ENCODE measurements around the gene TMA7.

The TMA7 gene

DNA sequence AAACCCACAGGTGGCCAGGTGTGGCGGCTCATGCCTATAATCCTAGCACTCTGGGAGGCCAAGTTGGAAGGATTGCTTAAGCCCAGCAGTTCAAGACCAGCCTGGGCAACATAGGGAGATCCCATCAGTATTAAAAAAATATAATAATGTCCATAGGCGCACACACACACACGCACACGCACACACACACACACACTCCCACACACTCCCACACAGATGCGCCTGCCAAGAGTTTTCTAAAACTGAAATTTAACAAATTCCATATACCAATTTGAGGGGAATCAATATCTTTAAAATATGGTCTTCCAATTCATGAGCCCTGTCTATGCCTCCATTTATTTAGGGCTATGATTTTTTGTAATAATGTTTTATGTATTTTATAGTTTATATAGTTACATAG lies 46.9 kb downstream of the TMA7 start:
- TF ChIP-seq, protein P1, sequence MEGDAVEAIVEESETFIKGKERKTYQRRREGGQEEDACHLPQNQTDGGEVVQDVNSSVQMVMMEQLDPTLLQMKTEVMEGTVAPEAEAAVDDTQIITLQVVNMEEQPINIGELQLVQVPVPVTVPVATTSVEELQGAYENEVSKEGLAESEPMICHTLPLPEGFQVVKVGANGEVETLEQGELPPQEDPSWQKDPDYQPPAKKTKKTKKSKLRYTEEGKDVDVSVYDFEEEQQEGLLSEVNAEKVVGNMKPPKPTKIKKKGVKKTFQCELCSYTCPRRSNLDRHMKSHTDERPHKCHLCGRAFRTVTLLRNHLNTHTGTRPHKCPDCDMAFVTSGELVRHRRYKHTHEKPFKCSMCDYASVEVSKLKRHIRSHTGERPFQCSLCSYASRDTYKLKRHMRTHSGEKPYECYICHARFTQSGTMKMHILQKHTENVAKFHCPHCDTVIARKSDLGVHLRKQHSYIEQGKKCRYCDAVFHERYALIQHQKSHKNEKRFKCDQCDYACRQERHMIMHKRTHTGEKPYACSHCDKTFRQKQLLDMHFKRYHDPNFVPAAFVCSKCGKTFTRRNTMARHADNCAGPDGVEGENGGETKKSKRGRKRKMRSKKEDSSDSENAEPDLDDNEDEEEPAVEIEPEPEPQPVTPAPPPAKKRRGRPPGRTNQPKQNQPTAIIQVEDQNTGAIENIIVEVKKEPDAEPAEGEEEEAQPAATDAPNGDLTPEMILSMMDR (IDR thresholded peaks at IDR 0.05; ENCODE audit: low read depth, low read length, missing control alignments): no peak
- DNase-seq (ENCODE audit: low read depth): no peak
- H3K4me3 ChIP-seq (ENCODE audit: low read depth, low read length): no peak overlapping the region

DNA sequence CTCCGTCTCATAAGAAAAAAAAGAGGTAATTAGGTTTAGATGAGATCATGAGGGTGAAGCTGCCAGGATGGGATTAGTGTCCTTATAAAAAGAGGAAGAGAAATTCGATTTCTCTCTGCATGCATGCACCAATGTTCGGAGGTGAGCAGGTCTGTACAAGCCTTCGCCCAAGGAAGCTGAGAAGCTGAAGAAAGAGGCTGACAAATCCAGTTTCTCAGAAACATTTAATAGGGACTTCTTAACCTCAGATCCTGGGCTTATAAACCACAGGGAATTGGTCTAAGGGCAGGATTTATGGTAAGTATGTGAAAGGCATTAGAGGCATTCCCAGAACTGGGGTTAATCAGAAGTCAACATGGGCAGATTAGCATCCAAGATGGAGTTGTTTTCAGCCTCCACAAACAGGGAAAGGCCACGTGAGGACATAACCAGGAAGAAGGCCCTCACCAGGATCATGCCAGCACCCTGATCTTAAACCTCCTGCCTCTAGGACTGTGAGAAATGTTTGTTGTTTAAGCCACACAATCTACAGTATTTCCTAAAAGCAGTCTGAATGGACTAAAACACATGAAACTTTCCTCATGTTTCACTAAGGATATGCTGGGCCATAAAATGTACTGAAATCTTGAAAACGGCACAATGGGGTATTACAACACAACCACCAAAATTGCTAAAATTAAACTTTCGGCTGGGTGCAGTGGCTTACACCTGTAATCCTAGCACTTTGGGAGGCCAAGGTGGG lies 52.6 kb downstream of the TMA7 start:
- no peak for DNase-seq (ENCODE audit: low read depth)
- no peak overlapping the region for H3K4me3 ChIP-seq (ENCODE audit: low read depth, low read length)
- TF ChIP-seq, protein P1 (IDR thresholded peaks at IDR 0.05; ENCODE audit: low read depth, low read length, missing control alignments): no peak

DNA sequence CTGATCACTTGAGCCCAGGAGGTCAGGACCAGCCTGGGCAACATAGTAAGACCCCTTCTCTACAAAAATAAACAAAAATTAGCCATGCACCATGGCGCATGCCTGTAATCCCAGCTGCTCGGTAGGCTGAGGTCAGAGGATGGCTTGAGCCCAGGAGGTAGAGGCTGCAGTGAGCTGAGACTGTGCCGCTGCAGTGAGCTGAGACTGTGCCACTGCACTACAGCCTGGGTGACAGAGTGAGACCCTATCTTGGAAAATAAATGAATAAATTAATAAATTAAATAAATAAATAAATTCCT lies 53.1 kb downstream of the TMA7 start:
- H3K4me3 ChIP-seq (ENCODE audit: low read depth, low read length): no peak overlapping the region
- DNase-seq (ENCODE audit: low read depth): no peak

More for the DNA sequence above, 53.1 kb downstream of the TMA7 start:
- TF ChIP-seq, protein P1 (IDR thresholded peaks at IDR 0.05; ENCODE audit: low read depth, low read length, missing control alignments): no peak

Measured in GM12864 (cell line).